ENCODE measurements around the gene RGS9.
"Not testable (repeated sequence)": the region's sequence is repeated elsewhere in the genome, so short reads cannot be mapped to it uniquely, and the experiment has no call there.

RGS9 gene

DNA sequence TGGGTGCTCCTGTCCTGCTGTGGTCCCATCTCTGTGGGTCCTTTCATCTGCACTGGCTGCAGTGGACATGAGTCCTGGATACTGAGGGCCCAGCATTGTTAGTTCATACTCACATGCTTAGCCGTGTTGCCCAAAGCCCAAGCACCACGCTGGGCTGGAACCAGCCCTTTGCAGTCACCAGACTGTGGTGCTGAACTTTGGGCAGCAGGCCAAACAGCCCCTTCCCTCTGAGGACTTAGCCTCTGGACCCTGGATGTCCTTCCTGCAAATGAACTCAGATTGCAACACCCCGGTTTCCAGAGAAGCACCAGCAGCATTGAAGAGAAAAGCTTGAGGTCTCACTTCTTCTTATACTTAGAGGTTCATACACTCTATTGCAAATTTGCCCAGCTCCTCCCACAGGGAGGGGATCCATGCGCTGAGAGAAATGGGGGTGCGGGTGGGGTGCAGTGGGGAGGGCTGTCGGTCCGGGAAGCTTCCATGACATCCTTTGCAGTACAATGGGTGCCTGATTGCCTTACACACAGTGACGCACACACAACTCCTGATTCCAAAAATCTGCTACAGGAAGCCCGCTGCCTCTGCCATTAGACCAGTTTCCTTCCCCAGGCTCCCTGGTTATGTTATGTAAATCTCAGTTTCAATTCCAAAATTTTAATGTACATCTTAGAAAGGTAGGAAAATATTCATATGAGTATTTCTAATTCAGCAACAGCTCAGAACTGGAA is 65.8 kb downstream of the RGS9 start:
- in situ Hi-C loops (cut with MboI; ENCODE audit: low sequenced_read_pairs): no loop called here

DNA sequence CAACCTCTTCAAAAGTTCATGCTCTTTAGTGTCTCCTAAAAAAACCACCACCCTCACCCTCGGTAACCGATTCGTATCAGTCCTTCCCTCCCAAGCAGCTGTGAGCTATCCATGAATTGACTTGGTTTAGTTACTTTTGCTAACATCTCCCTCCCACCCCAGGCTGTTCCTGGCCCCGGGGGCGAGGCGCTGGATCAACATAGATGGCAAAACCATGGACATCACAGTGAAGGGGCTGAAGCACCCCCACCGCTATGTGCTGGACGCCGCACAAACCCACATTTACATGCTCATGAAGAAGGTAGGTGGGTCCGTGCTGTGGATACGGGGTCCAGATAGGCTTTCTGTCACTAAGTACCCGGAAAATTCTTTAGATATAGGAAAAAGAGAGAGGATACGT is 66.8 kb downstream of the RGS9 start:
- in situ Hi-C loops (cut with MboI; ENCODE audit: low sequenced_read_pairs): no loop called here

DNA sequence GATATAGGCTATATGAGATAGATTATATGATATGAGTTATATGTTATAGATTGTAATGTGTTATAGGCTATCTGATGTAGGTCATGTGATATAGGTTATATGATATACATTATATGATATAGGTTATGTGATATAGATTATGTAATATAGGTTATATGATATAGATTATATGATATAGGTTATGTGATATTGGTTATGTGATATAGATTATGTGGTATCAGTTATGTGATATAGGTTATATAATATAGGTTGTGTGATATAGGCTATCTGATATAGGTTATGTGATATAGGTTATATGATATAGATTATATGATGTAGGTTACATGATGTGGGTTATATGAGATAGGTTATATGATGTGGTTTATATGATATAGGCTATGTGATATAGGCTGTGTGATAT is 68.5 kb downstream of the RGS9 start:
- in situ Hi-C loops (cut with MboI; ENCODE audit: low sequenced_read_pairs): no loop called here

DNA sequence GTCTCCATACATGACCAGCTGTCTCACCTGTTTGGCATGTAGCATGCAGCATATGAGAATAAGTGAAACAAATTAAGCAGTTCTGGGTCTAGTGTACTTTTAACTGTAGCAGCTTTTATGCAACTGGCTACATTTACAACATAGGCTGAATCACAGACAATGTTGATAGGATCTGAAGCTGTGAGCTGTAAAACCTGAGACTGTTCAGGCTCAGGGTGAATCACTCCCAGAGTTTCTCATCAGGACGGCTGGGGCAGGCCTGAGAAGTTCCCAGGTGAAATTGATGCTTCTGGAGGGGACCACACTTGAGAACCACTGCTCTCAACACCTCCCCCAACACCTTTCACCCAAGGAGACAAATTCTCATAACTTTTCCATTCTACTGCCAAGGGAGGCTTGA is 70.3 kb downstream of the RGS9 start:
- in situ Hi-C loops (cut with MboI; ENCODE audit: low sequenced_read_pairs): not testable (repeated sequence)

DNA sequence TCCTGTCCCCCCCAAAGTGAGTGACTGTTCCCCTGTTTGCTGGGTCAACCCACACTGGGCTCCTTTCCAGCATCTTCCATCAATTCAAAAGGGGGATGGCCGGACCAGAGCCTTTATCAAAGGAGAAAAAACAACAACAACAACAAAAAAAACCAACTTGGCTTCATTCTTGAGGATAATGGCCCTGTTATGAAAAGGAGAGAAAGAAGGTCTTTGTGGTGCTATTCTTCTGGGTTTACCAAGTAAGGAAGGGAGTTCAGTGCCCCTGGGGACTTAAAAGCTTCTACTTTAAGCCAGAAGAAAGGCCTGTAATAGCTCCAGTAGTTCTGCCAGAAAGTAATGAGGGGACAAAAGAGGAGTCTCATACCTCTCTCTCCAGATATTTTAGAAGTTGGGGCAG is 71.5 kb downstream of the RGS9 start:
- in situ Hi-C loops (cut with MboI; ENCODE audit: low sequenced_read_pairs): no loop called here

DNA sequence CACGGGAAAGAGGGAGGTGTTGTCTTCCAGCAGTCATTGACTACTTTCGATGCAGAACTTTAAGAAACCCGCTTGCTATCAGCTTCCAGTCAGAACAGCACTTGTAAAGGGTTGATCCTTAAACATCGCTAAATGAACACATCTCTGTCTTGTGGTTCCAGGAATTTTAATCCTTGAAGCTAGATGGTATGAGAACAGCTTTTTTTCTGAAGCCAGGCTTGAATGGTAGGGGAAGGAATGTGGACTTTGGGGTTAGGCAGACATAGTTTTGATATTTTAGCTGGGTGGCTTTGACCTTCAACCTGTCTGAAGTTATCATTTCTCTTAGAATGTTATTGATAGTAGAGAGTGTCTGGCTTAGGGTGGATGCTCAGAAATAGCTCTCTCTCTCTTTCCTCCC is 81.1 kb downstream of the RGS9 start:
- in situ Hi-C loops (cut with MboI; ENCODE audit: low sequenced_read_pairs): no loop called here

DNA sequence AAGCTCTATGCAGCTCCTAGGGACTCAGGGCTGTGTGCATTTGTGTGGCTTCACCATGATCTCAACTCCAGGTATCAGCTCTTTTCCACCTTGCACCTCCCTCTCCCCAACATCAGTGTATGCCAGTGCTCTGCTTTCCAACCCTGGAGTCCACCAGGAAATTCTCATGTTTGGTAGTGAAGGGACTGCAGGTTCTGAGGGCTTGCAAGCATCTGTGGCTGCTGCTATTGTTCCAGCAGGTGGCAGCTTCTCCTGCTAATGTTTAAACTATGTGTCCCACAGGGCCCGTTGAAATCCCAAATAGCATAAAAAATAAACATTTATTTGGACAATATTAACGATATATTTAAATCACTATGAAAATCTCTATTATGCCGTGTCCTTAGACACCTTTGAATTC is 82.0 kb downstream of the RGS9 start:
- in situ Hi-C loops (cut with MboI; ENCODE audit: low sequenced_read_pairs): no loop called here

DNA sequence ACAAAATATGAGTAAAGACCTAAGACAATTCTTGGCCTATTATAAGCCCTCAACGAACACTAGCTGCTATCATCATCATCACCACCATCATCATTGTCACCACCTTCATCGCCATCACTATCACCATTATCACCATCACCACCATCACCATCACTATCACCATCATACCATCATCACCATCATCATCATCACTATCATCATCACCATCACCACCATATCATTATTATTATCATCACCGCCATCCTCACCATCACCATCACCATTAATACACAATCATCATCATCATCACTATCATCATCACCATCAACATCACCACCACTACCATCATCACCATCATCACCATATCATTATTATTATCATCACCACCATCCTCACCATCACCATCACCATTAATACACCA is 82.5 kb downstream of the RGS9 start:
- in situ Hi-C loops (cut with MboI; ENCODE audit: low sequenced_read_pairs): no loop called here

DNA sequence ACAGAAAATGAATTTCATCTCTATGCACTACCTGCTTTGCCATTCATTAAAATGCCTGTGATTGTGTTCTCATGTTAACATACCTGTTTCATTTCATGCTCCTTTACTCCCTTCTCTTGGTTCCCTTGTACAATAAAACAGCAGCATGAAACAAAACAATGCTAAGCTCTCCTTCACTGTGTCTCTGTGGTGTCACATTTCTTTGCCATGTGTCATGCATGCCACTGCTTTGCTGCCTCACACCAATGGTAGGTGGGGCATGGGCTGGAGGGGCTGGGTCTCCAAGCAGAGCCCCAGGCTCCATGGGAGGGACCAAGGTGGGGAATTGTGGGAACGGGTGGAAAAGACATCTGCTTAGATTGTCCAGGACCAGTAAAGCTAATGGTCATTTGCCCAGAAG is 83.6 kb downstream of the RGS9 start:
- in situ Hi-C loops (cut with MboI; ENCODE audit: low sequenced_read_pairs): no loop called here

DNA sequence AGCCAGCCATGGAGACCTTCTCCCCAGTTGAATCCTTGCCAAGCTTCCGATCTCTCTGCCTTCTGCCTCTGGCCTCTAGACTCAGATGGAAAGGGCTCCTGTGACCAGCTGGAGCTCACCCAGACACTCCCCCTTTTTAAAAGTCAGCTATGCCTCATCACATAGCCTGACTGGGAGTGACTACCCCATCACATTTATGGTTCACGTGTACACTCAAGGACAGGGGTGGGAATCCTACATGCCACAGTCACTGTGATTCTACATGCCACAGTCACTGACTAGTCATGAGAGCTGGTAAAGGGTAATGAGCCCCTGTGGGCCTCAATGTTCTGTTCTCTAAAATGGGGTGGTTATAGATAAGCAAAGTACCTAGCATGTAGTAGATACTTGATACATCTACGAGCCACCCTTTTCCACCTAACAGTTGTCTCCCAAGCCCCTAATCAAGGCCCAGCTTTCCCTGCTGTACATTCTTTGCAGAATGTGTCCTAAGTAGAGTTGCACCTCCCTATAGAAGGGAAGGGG is 85.1 kb downstream of the RGS9 start:
- in situ Hi-C loops (cut with MboI; ENCODE audit: low sequenced_read_pairs): no loop called here

DNA sequence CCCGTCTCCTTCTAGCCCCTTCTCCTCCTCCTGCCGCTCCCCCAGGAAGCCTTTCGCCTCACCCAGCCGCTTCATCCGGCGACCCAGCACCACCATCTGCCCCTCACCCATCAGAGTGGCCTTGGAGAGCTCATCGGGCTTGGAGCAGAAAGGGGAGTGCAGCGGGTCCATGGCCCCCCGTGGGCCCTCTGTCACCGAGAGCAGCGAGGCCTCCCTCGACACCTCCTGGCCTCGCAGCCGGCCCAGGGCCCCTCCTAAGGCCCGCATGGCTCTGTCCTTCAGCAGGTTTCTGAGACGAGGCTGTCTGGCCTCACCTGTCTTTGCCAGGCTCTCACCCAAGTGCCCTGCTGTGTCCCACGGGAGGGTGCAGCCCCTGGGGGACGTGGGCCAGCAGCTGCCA is 87.9 kb downstream of the RGS9 start:
- in situ Hi-C loops (cut with MboI; ENCODE audit: low sequenced_read_pairs): loop anchor here (25.0 kb wide), 2 partner anchors 337 to 937 kb away; partner anchors contain the start of gene AXIN2

DNA sequence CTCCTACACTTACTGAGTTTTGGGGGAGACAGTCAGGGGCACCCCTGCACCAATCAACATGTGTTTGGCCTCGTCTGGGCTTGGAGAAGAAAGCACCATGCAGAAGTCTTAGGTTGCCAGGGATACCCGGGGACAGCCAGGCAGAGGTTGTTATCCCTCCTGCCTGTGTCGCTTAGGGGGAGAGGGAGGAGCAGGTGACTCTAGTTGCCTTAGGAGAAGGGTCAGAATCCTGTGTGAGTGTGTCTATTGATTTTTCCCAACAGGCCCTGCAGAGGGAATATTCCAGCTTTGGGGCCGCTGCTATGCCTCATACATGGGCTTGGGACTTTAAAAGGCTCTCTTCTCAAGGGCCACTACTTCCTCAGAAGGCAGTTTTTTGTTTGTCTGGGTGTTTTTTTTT is 89.1 kb downstream of the RGS9 start:
- in situ Hi-C loops (cut with MboI; ENCODE audit: low sequenced_read_pairs): loop anchor here (25.0 kb wide), 2 partner anchors 336 to 936 kb away; partner anchors contain the start of gene AXIN2

DNA sequence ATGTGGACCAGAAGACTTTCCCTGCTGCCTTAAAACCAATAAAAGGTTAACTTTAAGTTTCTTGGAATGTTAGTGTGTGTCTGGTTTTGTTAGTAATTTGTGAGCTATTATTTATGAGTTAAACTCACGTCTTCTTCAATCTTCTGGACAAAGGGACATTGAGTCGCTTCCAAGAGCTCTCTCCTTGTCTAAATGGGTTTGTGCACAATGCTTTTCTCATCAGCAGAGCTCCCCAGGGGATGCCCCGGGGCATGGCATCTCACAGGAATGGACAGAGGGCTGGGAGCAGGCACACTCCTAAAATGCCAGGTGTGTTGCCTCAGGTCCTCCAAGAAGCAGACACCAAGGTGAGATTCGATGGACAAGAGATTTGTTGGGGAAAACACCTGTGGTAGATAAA is 90.5 kb downstream of the RGS9 start:
- in situ Hi-C loops (cut with MboI; ENCODE audit: low sequenced_read_pairs): loop anchor here (25.0 kb wide), 2 partner anchors 335 to 935 kb away; partner anchors contain the start of gene AXIN2

DNA sequence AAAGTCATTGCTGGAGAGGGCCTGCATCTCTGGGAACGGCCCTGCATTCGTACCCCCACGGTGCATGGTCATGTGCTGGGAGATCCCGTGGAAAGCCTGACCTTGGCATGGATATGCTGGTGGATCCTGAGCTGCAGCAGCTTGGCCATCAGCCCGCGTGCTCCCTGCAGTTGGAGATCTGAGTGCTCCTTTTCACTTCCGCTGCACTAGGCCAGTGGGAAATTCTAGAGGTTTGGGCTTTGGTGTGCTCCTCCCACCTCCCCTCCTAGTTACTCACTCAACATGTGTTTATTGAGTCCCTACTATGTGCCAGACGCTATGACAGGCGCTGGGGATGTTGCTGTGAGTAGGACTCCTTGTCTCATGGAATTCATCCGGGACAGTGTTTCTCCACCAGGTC is 91.1 kb downstream of the RGS9 start:
- in situ Hi-C loops (cut with MboI; ENCODE audit: low sequenced_read_pairs): loop anchor here (25.0 kb wide), 2 partner anchors 334 to 934 kb away; partner anchors contain the start of gene AXIN2

DNA sequence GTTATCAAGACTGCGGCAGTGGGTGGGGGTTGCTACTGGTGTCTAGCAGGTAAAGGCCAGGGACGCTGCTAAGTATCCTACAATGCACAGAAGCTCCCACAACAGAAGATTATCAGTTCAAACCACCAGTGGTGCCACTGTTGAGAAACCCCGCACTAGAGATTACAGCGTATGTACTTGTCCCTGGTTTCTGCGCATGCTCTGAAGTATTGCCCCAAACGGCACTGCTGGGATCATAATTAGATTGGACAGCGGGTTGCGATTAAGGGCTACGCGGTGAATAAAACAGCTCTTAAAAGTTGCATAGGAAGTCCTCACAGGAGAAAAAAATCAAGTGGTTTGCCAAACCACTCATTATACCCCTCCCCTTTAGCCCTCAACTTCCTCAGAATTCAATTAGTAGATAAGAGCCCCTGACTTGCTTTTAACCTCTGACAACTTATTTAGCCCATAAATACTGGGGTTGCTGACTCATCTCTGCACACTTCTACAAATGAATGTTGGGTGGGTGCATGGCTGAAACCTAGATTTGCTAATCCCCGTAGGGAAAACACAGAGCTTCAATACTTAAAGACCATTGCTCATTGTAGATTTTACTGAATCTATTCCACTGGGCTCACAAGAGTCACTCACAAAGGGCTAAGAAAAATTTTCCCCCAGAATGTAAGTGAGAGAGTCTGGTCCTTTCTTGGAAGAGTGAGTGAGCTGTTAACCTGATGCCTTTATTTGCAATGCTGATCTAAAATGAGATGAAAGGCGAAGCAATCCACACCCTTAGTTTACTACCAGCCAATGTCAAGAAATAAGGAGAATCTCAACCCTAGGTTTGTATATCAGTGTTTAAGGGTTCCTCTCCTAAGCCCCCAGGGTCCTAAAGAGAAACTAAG is 91.8 kb downstream of the RGS9 start:
- in situ Hi-C loops (cut with MboI; ENCODE audit: low sequenced_read_pairs): loop anchor here (25.0 kb wide), 2 partner anchors 333 to 933 kb away; partner anchors contain the start of gene AXIN2

DNA sequence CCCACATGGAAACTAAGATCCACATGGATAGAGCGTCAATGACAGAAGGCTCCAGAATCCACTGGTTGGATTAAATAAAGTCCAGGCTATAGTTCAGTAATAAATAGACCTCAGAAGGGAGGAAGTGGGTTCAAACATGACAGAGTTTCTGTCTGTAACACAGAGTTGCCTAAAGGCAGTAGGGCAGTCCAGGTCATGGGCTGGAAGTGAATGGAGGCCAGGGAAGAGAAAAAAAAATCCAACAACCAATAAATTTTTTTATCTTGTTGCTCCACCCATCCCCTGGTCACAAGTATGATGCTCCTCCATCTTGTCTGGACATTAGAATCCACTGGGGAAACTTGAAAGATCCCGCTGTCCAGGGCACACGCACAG is 92.4 kb downstream of the RGS9 start:
- in situ Hi-C loops (cut with MboI; ENCODE audit: low sequenced_read_pairs): loop anchor here (25.0 kb wide), 2 partner anchors 333 to 933 kb away; partner anchors contain the start of gene AXIN2

DNA sequence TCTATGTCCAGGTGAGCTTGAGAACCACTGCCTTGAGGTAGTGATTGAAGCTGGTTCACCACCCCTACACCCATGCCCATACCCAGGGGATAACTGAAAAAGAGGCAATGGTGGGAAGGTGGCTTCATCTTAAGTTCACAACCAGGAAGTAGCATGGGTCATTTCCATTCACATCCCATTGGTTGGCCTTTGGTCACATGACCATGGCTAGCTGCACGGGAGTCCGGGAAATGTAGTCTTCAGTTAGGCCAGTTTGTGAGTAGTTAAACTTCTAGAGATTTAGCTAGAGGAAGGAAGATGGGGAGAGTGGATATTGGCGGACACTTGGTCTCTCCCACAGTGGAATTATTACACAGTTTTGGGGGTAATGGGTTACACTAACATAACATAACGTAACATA is 92.9 kb downstream of the RGS9 start:
- in situ Hi-C loops (cut with MboI; ENCODE audit: low sequenced_read_pairs): loop anchor here (25.0 kb wide), 2 partner anchors 332 to 932 kb away; partner anchors contain the start of gene AXIN2

DNA sequence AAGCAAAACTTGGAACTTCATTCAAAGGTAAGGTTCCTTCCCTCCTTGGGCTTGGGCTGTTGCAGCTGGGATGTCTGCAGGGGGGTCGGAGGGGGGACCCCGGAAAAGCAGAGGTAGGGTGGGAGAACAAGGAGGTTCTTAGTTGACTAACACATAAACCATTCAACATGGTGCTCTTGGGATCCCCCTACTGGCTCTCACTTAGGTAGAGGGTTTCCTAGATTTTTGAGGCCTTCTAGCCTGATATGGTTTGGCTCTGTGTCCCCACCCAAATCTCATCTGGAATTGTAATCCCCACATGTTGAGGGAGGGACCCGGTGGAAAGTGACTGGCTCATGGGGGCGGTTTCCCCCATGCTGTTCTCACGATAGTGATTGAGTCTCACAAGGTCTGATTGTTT is 93.9 kb downstream of the RGS9 start:
- in situ Hi-C loops (cut with MboI; ENCODE audit: low sequenced_read_pairs): loop anchor here (25.0 kb wide), 2 partner anchors 331 to 931 kb away; partner anchors contain the start of gene AXIN2

DNA sequence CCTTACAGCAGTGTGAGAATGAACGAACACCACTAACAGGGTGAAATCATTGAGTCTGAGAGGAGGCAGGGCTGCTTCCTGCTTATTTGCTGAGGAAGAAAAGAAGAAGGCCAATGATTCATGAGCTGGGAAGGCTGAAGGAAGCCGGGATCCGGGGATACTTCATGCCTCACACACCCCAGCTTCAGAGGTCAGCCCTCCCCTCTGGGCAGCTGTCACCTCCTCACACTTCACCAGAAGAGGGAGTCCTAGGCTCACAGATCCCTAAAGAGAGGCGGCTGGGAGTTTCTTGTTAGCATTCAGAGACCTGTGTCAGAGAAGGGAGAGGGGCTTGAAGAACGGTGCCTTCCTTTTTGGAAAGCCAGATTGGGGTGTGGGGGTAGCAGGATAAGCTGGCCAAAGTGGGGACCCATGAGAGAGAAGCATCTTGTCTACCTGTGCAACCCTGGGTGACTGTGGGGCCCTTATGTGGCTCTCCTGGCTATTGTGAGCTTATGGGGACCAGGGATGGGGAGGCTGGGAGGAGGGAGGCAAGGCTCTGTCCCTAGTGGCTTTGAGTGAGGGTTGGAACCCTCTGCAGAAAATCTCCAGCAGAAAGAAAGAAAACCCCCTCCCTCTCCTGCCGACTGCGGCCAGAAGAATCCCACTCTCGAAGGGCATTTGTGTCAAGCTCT is 94.6 kb downstream of the RGS9 start:
- in situ Hi-C loops (cut with MboI; ENCODE audit: low sequenced_read_pairs): loop anchor here (25.0 kb wide), 2 partner anchors 331 to 931 kb away; partner anchors contain the start of gene AXIN2

DNA sequence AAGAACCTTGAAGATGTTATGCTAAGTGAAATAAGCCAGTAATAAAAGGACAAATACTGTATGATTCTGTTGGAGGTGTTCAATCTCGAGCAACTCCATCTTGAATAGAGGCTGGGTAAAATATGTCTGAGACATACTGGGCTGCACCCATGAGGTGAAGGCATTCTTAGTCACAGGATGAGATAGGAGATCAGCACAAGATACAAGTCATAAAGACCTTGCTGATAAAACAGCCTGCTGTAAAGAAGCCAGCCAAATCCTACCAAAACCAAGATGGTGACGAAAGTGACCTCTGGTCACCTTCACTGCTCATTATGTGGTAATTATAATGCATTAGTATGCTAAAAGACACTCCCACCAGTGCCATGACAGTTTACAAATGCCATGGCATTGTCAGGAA is 98.1 kb downstream of the RGS9 start:
- in situ Hi-C loops (cut with MboI; ENCODE audit: low sequenced_read_pairs): loop anchor here (25.0 kb wide), 2 partner anchors 327 to 927 kb away; partner anchors contain the start of gene AXIN2

DNA sequence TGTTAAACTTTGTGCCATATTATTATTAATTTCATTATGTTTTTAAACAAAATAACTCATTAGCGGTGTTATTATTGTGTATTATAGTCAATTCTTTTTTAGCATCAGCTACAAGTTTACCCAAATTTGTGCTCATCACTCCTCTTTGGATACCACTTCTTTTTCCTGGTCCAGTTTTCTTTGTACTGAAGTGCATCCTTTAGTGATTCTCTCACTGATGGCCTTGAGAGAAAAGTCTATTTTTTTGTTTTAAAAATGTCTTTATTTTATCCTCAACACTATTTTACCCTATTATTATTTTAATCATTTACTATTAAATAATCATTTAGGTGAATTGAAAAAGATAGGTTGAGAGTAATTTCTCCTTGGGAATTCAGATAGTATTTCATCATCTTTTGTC is 99.2 kb downstream of the RGS9 start:
- in situ Hi-C loops (cut with MboI; ENCODE audit: low sequenced_read_pairs): loop anchor here (25.0 kb wide), 2 partner anchors 326 to 926 kb away; partner anchors contain the start of gene AXIN2

Measured in HL-60/S4 treated with phorbol 12-myristate 13-acetate at 8.2 ng/mL for 4 days and 3 days (cell line).